RPMI8226 (cell line): ENCODE measurements around the gene NRG2.

Experiments used
- DNase-seq: peaks from one replicate; pipeline ENCODE4 v3.0.0-alpha.2; 2015

The NRG2 gene

GRCh38 chr5:139926797-139927503, 116.1 kb downstream of the NRG2 start:
- no peak for DNase-seq

- no peak for DNase-seq
Observed at GRCh38 chr5:139925650-139926640, 117.2 kb downstream of the NRG2 start.

GRCh38 chr5:139925216-139925562, 117.9 kb downstream of the NRG2 start:
- DNase-seq = no peak

GRCh38 chr5:139924294-139925215, 118.5 kb downstream of the NRG2 start:
- DNase-seq = no peak

- no peak for DNase-seq
Observed at GRCh38 chr5:139919308-139919707, 123.8 kb downstream of the NRG2 start.

- no peak for DNase-seq
Observed at GRCh38 chr5:139915834-139916233, 127.3 kb downstream of the NRG2 start.

GRCh38 chr5:139915266-139915665, 127.8 kb downstream of the NRG2 start:
- DNase-seq = no peak

- DNase-seq = no peak
Observed at GRCh38 chr5:139914218-139914807, 128.8 kb downstream of the NRG2 start.

GRCh38 chr5:139912804-139913203, 130.3 kb downstream of the NRG2 start:
- DNase-seq = no peak

GRCh38 chr5:139912158-139912557, 130.9 kb downstream of the NRG2 start:
- no peak for DNase-seq

GRCh38 chr5:139911425-139912120, 131.5 kb downstream of the NRG2 start:
- no peak for DNase-seq

- no peak for DNase-seq
Observed at GRCh38 chr5:139910901-139911300, 132.2 kb downstream of the NRG2 start.

GRCh38 chr5:139910036-139910435, 133.1 kb downstream of the NRG2 start:
- no peak for DNase-seq

- DNase-seq = no peak
Observed at GRCh38 chr5:139908749-139909148, 134.3 kb downstream of the NRG2 start.

- no peak for DNase-seq
Observed at GRCh38 chr5:139906661-139907060, 136.4 kb downstream of the NRG2 start.

GRCh38 chr5:139904816-139905661, 138.1 kb downstream of the NRG2 start:
- DNase-seq = no peak

- DNase-seq = no peak
Observed at GRCh38 chr5:139904566-139904815, 138.6 kb downstream of the NRG2 start.

- no peak for DNase-seq
Observed at GRCh38 chr5:139903795-139904565, 139.1 kb downstream of the NRG2 start.

GRCh38 chr5:139903450-139903794, 139.7 kb downstream of the NRG2 start:
- DNase-seq = no peak

- no peak for DNase-seq
Observed at GRCh38 chr5:139901986-139902385, 141.1 kb downstream of the NRG2 start.

- no peak for DNase-seq
Observed at GRCh38 chr5:139901251-139901575, 141.9 kb downstream of the NRG2 start.
